Hindlimb muscle (tissue), 1 donor: ENCODE results near the gene MOB3B. TPM values are rescaled to one million over a fixed set of nuclear protein-coding genes. Genes with fewer than 3 reads are reported as not detected.

Source experiments
- DNase-seq: peaks from one replicate; pipeline ENCODE4 v3.0.0-alpha.2; 2013
- polyA plus RNA-seq: library from polyadenylated mRNA; unstranded; fragments of 120-200 nt; gene quantifications from one replicate; pipeline ENCODE4 v1.2.1, GENCODE V29; 2013; ENCODE audit not compliant: insufficient read length

The MOB3B gene
- polyA plus RNA-seq, 1 donor = 1.5 TPM

GRCh38 chr9:27333241-27334052, 196.2 kb downstream of the MOB3B start:
- peak; percentile 79 for DNase-seq

GRCh38 chr9:27331393-27331792, 198.2 kb downstream of the MOB3B start:
- no peak for DNase-seq

GRCh38 chr9:27329291-27329690, 200.3 kb downstream of the MOB3B start:
- DNase-seq = no peak

GRCh38 chr9:27328483-27328882, 201.1 kb downstream of the MOB3B start:
- no peak for DNase-seq

DNA sequence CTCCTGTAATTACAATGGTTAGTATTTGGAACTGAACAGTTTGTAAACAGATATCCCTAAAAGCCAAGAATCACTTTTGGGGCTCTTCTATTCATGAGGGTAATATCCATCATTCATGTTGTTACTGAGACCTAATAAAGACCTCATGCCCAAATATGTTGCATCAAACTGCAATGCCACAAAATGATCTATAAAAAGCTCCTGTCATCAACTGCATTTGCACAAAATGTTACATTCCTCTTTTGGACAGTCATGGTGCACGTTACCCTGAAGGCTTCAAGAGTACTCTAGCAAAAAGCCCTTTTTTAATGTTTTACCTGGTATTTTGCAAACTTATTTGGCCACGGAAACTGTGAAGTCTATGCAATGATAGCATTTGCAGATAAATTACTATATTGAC, 218.4 kb downstream of the MOB3B start:
- no peak for DNase-seq

- DNase-seq = no peak
Measured at GRCh38 chr9:27310582-27310981, 219.0 kb downstream of the MOB3B start.

DNA sequence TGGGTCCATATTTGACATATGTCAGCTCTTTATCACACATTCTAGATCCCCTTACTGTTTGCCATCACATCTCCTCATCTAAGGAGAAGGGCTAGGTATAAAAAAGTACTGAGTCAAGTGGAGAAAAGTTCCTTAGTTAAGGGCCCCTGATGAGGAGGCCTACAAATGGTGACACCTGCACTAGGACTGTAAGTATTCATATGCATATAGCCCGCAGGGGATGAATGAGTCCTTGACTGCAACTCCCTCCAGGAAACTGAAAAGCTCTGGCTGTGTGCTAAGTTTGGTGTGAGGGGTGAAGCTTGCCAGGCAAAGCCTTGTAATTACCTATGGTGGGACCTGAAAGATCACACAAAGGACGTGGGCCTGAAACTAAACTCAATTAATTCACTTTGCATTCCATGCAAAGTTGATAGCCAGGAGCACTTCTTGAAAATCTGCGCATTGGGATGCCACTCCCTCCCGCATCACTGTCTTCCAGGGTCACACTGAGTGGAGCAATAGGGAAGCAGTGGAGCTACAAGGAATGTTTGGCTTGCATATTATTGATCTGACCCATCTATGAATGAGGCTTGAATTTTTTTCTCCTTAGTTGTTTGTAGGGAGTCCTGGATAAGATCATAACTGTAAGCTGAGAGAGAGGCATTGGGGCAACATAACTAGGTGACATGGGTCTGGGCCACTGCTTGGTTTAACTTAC, 220.8 kb downstream of the MOB3B start:
- DNase-seq = no peak

GRCh38 chr9:27304521-27304920, 225.1 kb downstream of the MOB3B start:
- no peak for DNase-seq

DNA sequence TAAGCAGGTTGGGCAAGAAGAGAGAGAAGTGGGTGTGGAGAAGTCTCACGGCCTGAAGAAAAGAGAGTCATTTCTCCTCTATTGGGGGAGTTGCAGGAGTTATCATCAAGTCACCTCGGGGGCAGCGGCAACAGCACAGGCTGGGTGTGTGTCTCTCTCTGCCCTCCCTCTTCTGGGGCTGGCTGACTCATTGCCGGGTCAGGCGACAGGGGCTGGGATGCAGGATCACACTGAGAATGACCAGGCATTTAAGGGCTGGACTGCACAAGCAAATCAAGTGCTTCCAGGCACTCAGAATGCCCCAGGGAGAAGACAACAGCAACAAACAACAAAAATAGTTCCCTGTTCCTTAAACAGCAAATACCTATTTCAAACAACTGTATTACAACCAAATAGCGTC, 226.4 kb downstream of the MOB3B start:
- DNase-seq = no peak

DNA sequence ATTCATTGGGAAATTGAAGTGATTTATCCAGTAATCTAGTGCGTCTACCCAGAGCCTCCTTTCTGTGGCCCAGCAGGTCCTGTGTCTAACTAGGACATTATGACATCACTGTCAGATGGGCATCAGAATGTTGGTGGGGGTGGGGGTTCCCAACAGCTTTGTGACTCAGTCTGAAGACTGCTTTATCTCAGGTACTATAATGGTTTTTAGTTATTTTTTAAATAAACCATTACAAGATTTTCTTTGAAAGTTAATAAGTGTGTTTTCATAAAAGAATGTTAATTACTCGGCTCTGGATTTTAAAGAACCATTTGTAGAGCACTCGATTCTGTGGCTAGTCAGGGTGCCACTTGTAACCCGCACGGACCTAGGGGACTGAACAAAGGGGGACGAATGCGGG, 232.6 kb downstream of the MOB3B start, which contains the start of gene EQTN:
EQTN (minus strand) TSS at position 101 of the 400 bp plus-strand sequence; CDS start at position 6, 95 bp downstream.
- DNase-seq = no peak

DNA sequence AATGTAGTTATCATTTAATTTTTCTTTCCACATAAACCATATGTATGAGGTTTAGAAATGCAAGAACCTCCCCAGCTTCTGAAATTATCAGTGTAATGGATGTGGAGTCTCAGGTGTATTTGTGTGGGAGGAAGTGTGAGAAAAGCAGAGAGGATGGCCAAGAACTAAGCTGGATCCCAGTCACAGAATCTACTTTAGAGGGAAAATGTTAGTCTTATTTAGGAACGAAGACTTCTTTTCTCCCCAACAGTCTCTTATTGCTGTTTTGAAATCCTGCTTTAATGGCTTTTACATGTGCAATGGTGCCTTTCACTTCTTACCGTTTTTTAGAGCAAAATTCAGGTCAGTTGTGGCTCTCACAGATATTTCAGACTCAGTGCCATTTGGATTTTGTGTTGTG, 235.6 kb downstream of the MOB3B start:
- peak; percentile 77 for DNase-seq

DNA sequence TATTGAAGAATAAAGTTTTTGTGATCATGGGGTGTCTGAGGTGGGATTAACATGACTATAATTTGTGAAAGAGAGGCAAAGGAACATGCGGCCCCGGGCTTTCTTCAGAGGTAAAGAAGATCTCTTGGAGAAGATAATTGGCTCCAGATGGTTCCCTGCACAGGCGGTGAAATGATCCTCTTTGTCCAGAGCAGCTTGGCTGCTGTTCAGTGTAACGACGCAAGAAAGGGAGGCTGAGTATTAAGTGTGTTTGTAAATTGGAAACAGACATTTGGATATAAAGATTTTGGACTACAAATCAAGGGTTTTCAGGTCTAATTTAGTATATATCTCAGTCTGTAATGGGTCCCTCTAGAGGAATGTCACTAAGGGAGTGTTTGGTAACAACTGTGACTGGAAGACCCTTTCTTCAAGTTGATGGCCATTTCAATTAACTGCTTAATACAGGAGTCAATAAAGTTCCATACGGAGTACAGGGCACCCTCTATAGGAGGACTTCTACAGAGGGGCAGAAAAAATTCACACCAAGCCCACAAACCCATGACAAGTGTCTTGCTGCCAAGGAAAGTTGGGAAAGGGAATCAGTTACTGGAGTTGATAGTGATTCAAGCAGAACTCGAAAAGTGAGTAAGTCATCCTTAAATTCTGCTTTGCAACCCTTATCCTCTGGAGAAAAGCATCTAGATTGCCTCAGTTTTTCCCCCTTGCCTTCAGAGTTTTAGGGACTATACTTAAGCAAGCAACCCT, 236.8 kb downstream of the MOB3B start:
- peak; percentile 87 for DNase-seq

DNA sequence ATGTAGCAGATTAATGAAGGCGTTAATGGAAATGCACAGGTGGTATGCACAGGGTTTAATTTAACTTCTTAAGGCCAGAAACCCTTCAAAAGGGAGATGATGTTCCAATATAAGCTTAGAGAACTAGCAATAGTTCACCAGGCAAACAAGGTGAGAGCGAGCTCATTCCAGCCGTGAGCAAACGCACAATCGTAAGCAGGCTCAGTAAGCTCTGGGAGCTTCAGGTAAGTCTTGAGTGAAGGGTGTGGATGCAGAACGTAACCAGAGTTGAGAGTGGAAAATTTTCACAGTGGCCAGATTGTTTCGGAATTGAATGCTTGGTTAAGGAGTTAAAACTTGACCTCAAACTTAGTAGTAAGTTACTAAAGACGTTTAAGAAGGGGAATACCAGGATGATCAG, 238.3 kb downstream of the MOB3B start:
- no peak for DNase-seq

DNA sequence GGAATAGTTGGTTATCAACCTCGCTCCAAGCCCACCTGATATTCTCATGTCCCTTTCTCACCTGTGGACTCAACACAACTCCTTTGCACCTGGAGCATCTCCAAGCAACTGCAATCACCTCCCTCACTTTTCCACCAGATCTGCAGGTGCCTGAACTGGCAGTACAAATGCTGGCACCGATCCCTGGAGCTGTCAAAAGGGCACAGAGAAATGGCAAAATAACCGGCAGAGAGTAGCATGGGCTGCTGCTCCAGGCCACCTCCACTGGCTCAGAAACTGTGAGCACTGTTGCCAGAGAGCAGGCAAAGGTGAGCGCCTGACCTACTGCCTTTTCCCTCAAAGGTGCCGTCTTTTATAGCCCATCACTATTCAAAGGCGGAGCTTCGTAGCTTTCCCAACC, 247.3 kb downstream of the MOB3B start:
- DNase-seq = no peak

GRCh38 chr9:27280860-27281259, 248.8 kb downstream of the MOB3B start:
- no peak for DNase-seq

DNA sequence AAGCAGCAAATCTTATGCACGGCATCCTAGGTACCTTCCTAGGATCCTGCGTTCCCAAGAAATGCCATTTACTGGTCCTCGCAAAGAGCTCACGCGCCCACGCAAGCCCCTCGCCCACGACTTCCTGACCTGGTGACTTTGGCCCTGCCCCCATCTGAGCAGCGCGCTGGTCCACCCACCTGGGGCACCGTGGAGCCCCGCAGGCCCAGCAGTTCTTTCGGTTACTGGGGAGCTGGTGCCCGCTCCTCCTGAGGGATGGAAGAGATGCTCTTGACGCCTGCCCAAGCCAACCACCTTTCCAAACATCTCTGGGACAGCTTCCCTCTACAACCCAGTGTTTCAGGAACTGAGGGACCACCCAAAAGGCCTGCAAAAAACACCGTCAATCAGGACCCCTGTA, 249.4 kb downstream of the MOB3B start:
- DNase-seq = no peak

- no peak for DNase-seq
Measured at GRCh38 chr9:27279611-27280010, 250.0 kb downstream of the MOB3B start.

GRCh38 chr9:27278374-27278773, 251.2 kb downstream of the MOB3B start:
- no peak for DNase-seq

DNA sequence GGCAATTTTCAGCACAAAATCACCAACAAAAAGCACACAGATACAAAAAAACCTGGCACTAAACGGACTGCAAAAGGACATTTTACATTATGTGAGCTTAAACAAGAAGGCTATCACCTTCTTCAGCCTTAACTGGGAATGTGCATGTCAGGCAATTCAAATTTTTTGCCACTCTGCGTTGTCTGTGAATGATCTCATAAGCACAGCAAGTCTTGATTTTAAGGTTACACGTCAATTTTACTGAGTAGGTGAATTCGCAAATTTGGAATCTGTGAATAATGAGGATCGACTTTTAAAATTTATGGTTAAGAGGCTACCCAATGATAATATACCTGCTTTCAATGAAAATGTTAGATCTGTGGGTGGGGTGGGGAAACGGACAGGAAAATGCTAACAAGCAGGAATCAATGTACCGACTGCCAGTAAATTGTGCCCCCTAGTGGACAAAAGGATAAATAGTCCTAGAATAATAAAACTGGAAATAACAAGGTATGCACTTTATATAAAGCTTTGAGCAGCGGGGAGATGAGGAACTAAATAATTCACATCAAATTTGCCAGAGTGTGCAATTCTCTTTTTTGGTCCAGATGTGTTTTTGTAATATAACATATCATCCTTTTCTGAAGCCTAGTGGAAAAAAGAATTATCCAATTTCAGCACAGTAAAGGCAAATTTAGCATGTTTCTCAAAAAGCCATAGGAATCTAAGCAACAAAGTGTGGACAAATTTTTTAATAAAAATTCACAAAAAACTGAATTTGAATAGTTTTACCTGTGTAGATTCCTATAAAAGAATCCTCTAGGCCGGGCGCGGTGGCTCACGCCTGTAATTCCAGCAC, 253.2 kb downstream of the MOB3B start:
- peak; percentile 63 for DNase-seq
